Measurements from ENCODE around the gene KDM8. TPM values are rescaled to one million over a fixed set of nuclear protein-coding genes. Genes with fewer than 3 reads are reported as not detected.
"Not testable (repeated sequence)": the region's sequence is repeated elsewhere in the genome, so short reads cannot be mapped to it uniquely, and the experiment has no call there.

KDM8 gene
- total RNA-seq, 1 donor from 2014 or later: 5.7 TPM

DNA sequence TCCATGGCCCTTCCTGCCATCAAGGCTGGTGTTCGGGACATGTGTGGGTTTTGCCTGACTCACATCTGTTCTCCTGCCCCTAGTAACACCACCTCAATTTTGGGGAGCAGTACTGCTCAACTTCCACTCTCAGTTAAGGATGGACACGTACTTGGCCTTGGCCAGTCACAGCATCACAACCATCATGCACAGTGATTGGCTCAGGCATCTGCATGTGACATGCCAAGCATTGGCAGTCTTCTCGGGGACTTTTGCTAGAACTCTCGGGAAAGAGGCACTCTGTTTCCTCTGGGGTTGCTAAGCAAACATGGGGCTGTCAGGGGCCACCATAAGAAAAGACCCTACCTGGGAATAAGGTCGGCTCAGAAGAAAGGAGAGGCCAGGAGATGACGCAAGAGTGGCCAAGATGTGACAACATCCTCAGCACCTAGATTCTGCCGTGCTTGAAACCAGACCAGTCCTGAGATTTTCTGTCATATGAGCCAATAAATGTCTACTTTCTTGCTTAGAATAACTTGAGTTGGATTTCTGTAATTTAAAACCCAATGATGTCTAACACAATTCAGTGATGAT, 11.9 kb upstream of the KDM8 start:
- no peak for DNase-seq

- DNase-seq: no peak
Measured at GRCh38 chr16:27193300-27193990, 9.9 kb upstream of the KDM8 start.

DNA sequence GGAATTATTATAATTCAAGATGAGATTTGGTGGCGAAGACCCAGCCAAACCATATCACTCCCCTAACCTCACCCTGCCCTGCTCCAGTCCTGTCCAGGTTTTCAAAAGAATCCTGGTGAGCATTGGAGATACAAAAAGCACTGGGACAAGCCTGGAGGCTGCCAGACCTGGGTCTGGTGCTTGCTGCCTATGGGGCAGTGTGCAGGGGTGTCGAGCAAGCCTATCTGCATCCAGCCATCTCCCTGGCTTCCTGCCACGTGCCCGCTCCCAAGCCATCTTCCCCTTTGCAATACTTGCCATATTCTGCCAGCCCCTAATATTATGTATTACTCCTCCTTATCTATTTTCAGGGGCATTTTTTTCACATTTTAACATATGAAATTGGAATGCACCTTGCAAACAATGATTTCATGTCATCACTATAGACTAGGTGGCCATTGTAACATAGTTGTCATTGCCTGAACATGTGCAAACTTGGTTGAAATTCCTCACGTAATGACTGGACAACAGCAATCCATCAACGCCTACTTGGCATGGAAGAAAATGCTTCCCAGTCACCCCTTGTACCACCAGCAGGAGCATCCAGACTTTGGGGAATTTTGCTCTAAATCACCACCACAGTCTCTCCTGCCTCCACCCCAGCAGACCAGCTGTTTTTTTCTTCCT, 8.1 kb upstream of the KDM8 start:
- DNase-seq: no peak

GRCh38 chr16:27195941-27196595, 7.3 kb upstream of the KDM8 start:
- no peak for DNase-seq

- DNase-seq: no peak
Measured at GRCh38 chr16:27197004-27197403, 6.3 kb upstream of the KDM8 start.

DNA sequence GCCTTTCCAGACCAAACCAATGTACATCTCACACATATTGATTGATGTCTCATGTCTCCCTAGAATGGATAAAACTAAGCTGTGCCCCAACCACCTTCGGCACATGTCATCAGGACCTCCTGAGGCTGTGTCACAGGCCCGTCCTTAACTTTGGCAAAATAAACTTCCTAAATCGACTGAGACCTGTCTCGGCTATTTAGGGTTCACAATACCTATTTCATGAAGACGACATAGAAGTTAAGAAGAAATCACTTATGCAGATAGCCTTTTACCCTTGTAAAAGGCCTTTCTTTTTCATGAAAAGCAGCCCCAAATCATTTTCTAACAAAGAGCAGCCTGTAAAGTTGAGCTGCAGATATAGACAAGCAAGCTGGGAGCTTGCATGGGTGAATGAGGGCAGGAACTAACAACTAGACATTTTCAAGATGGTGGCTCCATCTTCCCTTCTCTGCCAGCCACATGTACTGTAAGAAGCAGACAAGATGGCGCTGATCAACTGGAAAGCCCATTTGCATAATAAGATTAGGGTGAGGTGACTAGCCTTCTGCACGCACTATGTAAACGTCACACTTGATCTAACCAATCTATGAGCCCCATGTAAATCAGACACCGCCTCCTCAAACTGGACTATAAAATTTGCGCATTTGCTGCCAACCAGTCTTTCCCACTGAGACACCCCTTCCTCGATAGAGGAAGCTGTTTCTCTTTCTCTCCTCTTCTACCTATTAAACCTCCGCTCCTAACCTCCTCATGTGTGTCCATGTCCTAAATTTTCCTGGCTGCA, 4.7 kb upstream of the KDM8 start:
- DNase-seq: no peak

GRCh38 chr16:27199235-27199586, 4.1 kb upstream of the KDM8 start:
- no peak for DNase-seq

- no peak for DNase-seq
Measured at GRCh38 chr16:27199736-27200135, 3.6 kb upstream of the KDM8 start.

DNA sequence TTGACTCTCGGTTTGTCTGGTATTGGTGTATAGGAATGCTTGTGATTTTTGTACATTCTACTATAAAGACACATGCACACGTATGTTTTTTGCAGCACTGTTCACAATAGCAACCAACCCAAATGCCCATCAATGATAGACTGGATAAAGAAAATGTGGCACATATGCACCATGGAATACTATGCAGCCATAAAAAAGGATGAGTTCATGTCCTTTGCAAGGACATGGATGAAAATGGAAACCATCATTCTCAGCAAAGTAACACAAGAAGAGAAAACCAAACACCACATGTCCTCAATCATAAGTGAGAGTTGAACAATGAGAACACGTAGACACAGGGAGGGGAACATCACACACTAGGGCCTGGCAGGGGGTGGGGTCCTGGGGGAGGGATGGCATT, 2.4 kb upstream of the KDM8 start:
- DNase-seq: not testable (repeated sequence)

GRCh38 chr16:27202923-27203506, 311 bp upstream of the KDM8 start:
- no peak for DNase-seq

DNA sequence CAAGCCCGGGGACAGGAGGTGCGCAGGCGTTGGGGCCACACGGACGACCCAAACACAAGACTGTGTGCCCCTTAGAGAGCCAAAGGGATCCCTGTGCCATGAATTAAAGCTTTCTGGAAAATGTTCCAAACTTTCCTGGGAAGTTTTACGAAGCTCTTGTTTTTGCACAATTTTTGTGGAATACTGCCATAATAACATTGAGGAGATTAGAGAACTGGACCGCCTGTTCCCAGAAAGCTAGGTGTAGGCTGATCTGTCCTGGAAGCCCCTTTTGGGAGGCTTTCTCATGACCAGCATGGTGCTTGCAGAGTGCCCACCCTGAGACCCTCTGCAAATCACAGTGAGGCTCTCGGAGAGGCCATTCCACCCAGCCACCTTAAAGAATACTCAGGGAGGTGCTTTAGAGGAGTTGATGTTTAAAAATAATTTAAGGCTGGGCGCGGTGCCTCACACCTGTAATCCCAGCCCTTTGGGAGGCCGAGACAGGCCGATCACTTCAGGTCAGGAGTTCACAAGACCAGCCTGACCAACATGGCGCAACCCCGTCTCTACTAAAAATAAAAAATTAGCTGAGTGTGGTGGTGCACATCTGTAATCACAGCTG, 1.1 kb downstream of the KDM8 start:
- no peak for DNase-seq

DNA sequence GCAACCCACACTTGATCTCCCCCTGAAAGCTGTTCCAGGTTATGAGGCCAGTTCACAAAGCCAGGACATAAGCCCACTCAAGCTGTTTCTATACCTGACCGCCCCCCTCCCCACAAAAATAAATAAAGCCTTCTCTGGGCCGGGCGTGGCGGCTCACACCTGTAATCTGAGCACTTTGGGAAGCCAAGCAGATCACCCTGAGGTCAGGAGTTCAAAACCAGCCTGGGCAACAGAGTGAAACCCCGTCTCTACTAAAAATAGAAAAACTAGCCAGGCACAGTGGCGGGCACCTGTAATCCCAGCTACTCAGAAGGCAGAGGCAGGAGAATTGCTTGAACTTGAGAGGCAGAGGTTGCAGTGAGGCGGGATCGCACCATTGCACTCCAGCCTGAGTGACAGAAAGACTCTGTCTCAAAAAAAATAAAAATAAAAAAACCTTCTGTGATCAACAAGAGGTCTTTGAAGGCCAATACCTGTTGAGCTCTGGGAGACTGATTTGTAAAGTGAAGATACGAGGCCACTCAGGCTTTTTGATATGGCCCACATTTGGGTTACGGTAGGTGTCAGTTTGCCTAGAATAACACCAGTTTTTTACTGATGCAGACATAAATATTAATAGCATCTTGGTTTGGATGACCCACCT, 2.2 kb downstream of the KDM8 start:
- no peak for DNase-seq

- DNase-seq: not testable (repeated sequence)
Measured at GRCh38 chr16:27207121-27207520, 3.8 kb downstream of the KDM8 start.

GRCh38 chr16:27208081-27208680, 4.9 kb downstream of the KDM8 start:
- no peak for DNase-seq

DNA sequence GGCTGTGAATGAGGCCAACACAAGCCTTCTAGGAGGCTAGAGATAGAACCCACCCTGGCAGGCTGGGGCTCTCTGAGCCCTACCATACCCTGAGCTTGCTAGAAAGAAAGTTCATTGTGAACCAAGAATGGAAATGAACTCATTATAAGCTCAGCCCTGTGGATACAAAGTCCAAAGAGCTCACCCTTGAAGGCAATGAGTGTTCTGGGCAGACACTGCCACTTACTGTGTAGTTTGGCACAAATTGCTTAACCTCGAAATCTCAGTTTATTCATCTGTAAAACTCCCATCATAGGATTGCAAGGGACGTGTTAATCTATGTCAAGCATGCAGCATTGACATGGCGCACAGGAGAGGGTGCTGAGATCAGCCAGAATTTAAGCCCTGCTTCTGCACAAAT, 5.5 kb downstream of the KDM8 start:
- DNase-seq: no peak

GRCh38 chr16:27209591-27209990, 6.3 kb downstream of the KDM8 start:
- no peak for DNase-seq

- DNase-seq: no peak
Measured at GRCh38 chr16:27210174-27210573, 6.8 kb downstream of the KDM8 start.

DNA sequence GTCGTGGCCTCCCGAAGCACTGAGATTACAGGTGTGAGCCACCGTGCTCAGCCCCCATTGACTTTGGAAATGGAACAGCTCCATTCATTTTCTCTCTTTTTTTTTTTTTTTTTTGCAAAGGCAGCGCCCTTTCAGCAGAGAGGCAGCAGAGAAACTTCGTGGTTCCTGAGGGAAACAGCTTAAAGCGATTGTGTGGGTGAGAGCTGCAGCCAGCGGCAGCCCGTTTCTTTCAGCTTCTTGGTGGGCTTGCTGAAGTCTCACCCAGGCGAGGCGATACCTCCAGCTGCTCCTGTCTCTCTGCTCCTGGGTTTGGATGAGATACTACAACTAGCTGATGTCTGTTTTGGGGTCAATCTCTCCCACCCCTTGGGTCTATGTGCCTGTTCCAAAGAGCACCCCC, 7.7 kb downstream of the KDM8 start:
- no peak for DNase-seq

GRCh38 chr16:27214084-27214961, 11.0 kb downstream of the KDM8 start:
- DNase-seq: no peak

- DNase-seq: no peak
Measured at GRCh38 chr16:27215660-27216059, 12.3 kb downstream of the KDM8 start.

Measured in tongue (tissue), 2 donors.